C1 segment of cervical spinal cord (tissue), 14 donors: Measurements from ENCODE around the gene SNED1.
"Not testable (repeated sequence)": the region's sequence is repeated elsewhere in the genome, so short reads cannot be mapped to it uniquely, and the experiment has no call there.

Experiments used
- DNase-seq, 14 donors: peaks; one replicate each; lab custom pipeline; 2025; lab: John Stamatoyannopoulos, UW

The SNED1 gene

DNA sequence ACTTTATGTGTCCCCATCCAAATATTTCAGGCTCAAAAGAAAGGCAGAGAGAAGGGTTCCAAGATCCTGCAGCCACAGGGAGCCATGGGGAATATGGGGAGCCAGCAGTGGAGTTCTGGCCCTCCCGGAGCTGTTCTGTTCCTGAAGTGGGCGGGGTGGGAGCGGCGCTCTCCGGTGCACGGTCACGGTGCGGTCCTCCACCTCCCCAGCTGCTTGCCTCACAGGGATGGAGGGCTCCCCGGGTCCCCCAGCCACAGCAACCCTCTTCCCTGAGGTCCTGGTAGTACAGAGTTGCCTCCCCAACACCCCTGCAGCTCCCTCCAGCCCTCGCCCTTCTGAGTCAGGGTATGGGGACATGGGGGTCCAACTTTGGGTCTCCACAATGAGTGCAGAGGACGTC lies 26.2 kb upstream of the SNED1 start:
- DNase-seq: no peak

DNA sequence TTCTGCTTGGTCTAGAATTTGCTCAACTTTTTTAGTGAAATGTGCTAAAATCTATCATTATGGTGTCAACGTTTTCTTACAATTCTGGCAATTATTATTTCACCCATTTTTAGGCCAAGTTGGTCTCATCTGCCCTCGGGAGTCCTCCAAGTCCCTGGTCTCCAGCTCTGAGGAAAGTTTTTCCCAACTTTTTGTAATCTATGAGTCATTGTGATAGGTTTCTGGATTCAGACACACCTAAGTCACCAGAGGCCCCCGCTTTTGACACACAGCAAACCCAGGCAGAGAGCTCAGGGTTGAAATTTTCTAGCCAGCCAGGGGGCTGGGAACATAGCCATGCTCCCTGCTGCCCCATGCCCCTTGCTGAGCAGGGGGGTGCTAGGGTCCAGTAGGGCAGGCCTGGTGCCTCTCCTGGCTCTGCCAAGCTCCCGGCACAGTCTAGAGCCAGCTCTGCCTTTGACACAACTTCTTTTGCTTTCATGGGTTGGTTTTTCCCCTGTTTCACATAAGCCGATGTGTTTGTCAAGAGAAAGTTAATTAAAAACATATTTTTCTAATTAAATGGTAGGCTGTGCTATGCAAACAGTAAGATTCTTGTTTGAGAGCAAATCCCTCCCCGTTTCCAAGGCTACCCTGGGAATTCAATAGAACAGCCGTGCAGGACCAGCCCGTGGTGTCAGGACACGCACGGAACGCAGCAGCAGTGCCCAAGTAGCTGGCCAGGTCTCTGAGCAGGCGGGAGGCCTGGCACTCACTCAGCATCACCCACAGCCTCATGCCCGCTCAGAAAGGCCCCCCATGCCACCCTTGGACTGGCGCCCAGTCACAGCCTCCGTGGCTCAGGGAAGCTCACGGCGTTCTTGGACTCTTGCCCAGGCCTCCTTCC lies 25.5 kb upstream of the SNED1 start:
- DNase-seq: peak in 8 of 14 donors; percentile 30 to 55 (median 35)

- DNase-seq: no peak
Observed at GRCh38 chr2:240974771-240975572, 23.4 kb upstream of the SNED1 start.

GRCh38 chr2:240975903-240976302 lies 22.5 kb upstream of the SNED1 start:
- DNase-seq: not testable (repeated sequence)

DNA sequence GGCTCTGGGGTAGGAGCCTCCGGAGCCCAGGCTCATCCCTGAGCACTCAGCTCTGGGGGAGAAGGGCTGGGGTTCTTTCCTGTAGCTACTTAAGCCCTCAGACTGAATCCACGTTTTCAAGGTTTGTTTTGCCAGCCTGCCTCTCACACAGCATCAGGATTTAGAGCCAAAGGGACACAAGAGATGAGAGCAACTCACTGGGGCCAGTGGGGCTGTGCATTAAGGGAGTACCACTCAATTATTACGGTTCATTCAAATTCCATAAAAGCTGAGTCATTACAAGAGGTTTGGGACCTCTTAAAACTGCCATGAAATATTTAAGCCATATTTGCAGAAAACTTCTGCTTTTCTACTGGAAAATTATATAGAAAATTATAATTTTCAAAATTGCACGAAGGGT lies 17.1 kb upstream of the SNED1 start:
- no peak for DNase-seq

- no peak for DNase-seq
Observed at GRCh38 chr2:240981871-240982800, 16.3 kb upstream of the SNED1 start.

- no peak for DNase-seq
Observed at GRCh38 chr2:240982821-240983281, 15.6 kb upstream of the SNED1 start.

- no peak for DNase-seq
Observed at GRCh38 chr2:240983361-240983995, 14.9 kb upstream of the SNED1 start.

- no peak for DNase-seq
Observed at GRCh38 chr2:240983996-240984498, 14.4 kb upstream of the SNED1 start.

DNA sequence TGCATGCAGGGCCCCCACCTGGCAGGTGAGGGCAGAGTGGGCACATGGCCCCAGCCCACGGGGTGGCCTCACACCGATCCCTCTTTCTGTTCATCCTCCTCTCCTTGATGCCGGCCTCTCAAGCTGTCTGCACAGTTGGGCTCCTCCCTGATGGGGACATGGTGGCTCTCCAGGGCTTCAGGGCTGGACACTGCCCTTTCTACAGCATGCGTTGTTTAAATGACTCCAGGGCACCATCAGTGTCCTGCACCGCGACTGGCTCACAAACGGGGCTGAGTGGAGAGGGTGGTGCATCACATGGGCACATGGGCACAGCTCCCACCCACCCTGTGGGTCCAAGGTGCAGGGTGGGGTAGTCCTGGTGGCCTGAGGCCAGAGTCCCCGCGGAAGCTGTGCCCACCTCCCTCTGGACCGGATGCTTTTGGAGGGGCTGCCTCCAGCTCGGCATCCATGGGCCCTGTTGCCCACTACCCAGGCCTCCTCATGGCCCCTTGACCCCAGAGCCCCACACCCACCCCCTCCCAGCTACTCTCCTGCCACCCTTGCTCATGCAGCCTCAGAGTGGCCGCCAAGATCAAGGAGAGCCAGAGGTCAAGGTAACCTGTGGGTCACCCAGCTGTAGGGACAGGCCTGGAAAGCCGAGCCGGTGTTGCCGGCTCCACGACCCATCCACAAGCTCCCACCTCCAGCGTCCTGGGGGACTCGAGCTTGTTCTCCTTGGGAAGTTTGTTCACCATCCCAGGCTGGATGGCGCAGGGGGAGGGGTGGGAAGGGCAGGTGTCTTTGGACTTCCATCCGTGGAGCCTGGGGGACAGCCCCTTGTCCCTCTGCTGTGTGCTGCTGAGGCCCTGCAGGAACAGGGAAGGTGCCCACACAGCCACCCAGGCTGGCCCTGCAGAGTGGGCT lies 12.3 kb upstream of the SNED1 start:
- DNase-seq: no peak

- DNase-seq: peak in 1 of 14 donors; percentile 76
Observed at GRCh38 chr2:240986787-240987411, 11.5 kb upstream of the SNED1 start.

DNA sequence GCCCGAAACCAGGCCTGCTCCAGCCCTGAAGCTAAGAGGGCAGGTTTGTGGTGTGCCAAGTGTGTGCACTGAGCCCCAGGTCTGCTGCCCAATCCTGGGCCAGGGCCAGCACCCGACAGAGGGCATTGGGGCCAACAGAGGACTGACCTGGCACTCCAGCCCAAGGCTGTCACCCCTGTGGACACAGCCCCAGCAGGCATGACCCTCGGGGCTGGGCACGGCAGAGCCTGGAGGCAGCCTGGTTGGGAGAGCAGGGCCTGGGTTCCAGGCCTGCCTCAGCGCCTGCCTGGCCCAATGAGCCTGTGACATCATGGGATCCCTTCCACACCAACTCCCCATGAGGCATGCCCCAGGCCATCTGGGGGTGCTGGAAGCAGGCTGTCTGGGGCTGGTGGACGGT lies 10.8 kb upstream of the SNED1 start:
- DNase-seq: no peak

DNA sequence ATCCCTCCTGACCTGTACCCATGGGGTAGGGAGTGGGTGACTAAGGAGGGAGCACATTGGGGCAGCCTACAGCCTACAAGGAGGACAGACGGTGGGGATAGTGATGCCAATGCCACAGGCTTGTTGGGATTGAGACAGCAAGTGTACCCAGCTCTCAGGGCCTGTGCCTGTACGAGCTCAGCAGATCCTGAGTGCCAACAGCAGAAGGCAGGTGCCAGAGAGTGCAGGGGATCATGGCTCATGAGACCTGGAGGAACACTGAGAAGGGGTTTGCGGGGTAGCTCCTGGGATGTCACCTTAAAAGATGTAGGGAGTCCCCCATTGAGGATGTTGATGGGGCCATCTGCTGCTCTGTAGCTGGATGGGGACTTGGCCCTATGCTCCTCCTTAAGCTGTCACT lies 10.3 kb upstream of the SNED1 start:
- DNase-seq: no peak

- no peak for DNase-seq
Observed at GRCh38 chr2:240988571-240989271, 9.7 kb upstream of the SNED1 start.

DNA sequence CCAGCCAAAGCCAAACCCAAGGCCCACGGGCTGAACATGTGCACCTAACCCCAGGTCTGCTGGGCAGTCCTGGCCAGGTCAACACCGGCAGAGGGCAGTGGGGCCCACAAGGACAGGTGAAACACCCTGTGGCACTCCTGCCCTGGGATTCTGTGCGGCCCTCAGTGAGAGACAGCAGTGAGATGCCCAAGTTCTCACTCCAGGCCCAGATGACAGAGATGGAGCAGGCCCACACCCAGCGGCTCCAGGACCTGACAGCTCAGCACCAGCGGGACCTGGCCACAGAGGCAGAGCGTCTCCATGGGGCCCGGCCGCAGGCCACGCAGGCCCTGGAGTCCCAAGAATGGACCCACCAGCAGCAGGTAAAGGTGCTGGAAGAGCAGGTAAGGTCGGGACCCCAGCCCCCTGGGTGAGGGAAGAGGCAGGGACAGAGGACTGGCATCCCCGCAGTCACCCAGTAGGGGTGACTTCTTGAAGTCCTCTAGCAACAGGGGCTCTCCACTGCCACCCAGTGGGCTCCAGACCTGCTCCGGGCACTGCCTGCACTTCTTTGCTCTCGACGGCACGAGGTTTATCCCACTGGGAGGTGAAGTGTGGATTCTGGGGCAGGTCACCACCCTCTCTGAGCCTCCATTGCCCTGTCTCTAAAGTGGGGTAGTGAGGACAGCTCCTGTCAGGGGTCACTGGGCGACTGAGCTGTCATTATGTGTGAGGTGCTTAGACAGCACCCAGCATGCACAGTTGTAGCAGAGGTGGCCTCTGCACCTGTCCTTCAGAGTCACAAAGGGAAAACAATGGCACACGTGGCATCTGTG lies 8.8 kb upstream of the SNED1 start:
- DNase-seq: no peak

DNA sequence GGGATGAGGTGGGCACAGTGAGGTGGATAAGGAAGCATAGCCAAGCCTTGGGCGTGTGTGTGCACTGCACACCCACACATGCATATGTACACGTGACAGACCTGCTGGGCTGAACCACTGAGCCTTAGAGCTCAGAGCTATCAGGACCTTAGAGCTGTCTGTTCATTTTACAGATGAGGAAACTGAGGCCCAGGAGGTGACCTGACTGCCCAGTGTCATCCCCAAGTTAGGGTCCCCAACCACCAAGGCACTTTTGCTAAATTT lies 8.2 kb upstream of the SNED1 start:
- DNase-seq: no peak

- DNase-seq: no peak
Observed at GRCh38 chr2:240990726-240991377, 7.6 kb upstream of the SNED1 start.
